Measurements from ENCODE around the gene HMSD.

GRCh38 chr18:63949068-63949737 is at the start of gene HMSD:
- TF ChIP-seq POLR2A (IDR thresholded peaks at IDR 0.05) (no peak), CTCF (IDR thresholded peaks at IDR 0.05) (peak in 1 of 4 experiments; percentile 38)
